ENCODE data around the gene CMA1. TPM values are rescaled to one million over a fixed set of nuclear protein-coding genes. Genes with fewer than 3 reads are reported as not detected.
A peak's percentile ranks its signal among the peaks of the same experiment; 100 is the strongest.
"Not testable (repeated sequence)": the region's sequence is repeated elsewhere in the genome, so short reads cannot be mapped to it uniquely, and the experiment has no call there.

CMA1 gene
- total and polyA plus RNA-seq, 4 donors, result 0.34 TPM; not detected in 3

DNA sequence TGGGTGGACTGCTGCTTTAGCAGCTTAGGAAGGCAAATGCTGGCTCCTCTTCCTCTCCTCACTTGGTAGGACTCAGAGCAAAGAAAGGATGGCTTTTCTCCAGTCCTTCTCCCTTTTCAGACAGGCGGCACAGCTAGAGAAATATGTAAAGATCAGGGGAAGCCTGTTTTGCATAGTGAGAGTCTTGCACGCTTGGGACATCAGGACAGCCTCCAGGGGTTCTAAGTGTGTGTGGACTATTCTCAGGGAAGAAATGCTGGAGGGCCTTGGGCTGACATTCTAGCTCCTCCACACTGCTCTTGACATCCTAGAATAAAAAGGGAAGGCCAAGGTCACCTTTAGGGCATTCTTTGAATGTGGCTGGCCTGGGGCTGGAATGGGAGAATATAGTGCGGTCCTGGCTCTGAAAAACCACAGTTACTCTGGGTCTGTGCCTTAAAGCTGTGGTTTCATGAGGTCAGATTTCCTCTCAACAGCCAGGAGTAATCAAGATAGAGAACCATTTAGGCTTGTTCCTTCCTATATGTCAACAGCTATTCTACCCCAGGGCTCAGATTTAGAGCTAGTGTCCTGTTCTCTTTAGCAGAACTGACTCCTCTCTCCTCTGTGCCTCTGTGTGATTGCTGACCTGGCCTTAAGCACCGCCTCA is 24.3 kb downstream of the CMA1 start:
- Histone ChIP-seq H3K9me3 (ENCODE audit: control insufficient read depth in 4 of 4, insufficient read depth in 3 of 4, low read length in 3 of 4) (peaks cover 0 to 2% (median 0%) of the 10 kb centered on the region in 4 donors), H3K36me3 (ENCODE audit: control insufficient read depth in 4 of 4, insufficient read depth in 4 of 4, low read length in 4 of 4) (no peaks in the 10 kb centered on the region), H3K4me1 (ENCODE audit: control insufficient read depth in 5 of 5, insufficient read depth in 5 of 5, low read length in 5 of 5) (no peaks in the 10 kb centered on the region), H3K9ac (ENCODE audit: insufficient read depth in 1 of 2, low read length in 2 of 2) (no peak overlapping the region), H3K27me3 (ENCODE audit: control insufficient read depth in 3 of 3, insufficient read depth in 3 of 3, low read length in 2 of 3) (no peaks in the 10 kb centered on the region), H3K27ac (ENCODE audit: low read depth in 1 of 2, low read length in 1 of 2) (no peak overlapping the region), H3K4me3 (no peak overlapping the region)
- TF ChIP-seq, protein P1, sequence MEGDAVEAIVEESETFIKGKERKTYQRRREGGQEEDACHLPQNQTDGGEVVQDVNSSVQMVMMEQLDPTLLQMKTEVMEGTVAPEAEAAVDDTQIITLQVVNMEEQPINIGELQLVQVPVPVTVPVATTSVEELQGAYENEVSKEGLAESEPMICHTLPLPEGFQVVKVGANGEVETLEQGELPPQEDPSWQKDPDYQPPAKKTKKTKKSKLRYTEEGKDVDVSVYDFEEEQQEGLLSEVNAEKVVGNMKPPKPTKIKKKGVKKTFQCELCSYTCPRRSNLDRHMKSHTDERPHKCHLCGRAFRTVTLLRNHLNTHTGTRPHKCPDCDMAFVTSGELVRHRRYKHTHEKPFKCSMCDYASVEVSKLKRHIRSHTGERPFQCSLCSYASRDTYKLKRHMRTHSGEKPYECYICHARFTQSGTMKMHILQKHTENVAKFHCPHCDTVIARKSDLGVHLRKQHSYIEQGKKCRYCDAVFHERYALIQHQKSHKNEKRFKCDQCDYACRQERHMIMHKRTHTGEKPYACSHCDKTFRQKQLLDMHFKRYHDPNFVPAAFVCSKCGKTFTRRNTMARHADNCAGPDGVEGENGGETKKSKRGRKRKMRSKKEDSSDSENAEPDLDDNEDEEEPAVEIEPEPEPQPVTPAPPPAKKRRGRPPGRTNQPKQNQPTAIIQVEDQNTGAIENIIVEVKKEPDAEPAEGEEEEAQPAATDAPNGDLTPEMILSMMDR (IDR thresholded peaks at IDR 0.05; ENCODE audit: control extremely low read depth, extremely low read depth), result no peak
- 26 to 56% methylated on average over 4 of the region's 4 CpGs for WGBS, 2 donors
- ATAC-seq (ENCODE audit: insufficient read depth, low FRiP score) (no peak), DNase-seq (peak in 1 of 3 donors; percentile 7)

- not testable (repeated sequence) for H3K36me3 ChIP-seq (ENCODE audit: control insufficient read depth in 4 of 4, insufficient read depth in 4 of 4, low read length in 4 of 4); H3K4me3 ChIP-seq; H3K27me3 ChIP-seq (ENCODE audit: control insufficient read depth in 3 of 3, insufficient read depth in 3 of 3, low read length in 2 of 3); H3K9ac ChIP-seq (ENCODE audit: insufficient read depth in 1 of 2, low read length in 2 of 2); H3K27ac ChIP-seq (ENCODE audit: low read depth in 1 of 2, low read length in 1 of 2); H3K9me3 ChIP-seq (ENCODE audit: control insufficient read depth in 4 of 4, insufficient read depth in 3 of 4, low read length in 3 of 4); H3K4me1 ChIP-seq (ENCODE audit: control insufficient read depth in 5 of 5, insufficient read depth in 5 of 5, low read length in 5 of 5); DNase-seq
- 35 to 36% methylated on average over 2 of the region's 2 CpGs for WGBS, 2 donors
- ATAC-seq (ENCODE audit: insufficient read depth, low FRiP score), result peak; percentile 81
These were observed 25.3 kb downstream of the CMA1 start for GRCh38 chr14:24482699-24483303.

GRCh38 chr14:24481622-24482324 is 26.3 kb downstream of the CMA1 start:
- peaks cover 0 to 2% (median 0%) of the 10 kb centered on the region in 4 donors for H3K9me3 ChIP-seq (ENCODE audit: control insufficient read depth in 4 of 4, insufficient read depth in 3 of 4, low read length in 3 of 4)
- WGBS, 2 donors, result 42 to 62% methylated on average over 23 of the region's 23 CpGs
- no peak overlapping the region for H3K4me3 ChIP-seq
- ATAC-seq (ENCODE audit: insufficient read depth, low FRiP score), result no peak
- H3K4me1 ChIP-seq (ENCODE audit: control insufficient read depth in 5 of 5, insufficient read depth in 5 of 5, low read length in 5 of 5), result no peaks in the 10 kb centered on the region
- no peaks in the 10 kb centered on the region for H3K36me3 ChIP-seq (ENCODE audit: control insufficient read depth in 4 of 4, insufficient read depth in 4 of 4, low read length in 4 of 4)
- peak; percentile 13 to 30 (median 18) for DNase-seq
- H3K27ac ChIP-seq (ENCODE audit: low read depth in 1 of 2, low read length in 1 of 2), result no peak overlapping the region
- H3K27me3 ChIP-seq (ENCODE audit: control insufficient read depth in 3 of 3, insufficient read depth in 3 of 3, low read length in 2 of 3), result no peaks in the 10 kb centered on the region
- H3K9ac ChIP-seq (ENCODE audit: insufficient read depth in 1 of 2, low read length in 2 of 2), result no peak overlapping the region
- TF ChIP-seq, protein P1 (IDR thresholded peaks at IDR 0.05; ENCODE audit: control extremely low read depth, extremely low read depth), result peak; percentile 25

GRCh38 chr14:24479999-24480398 is 28.1 kb downstream of the CMA1 start:
- not testable (repeated sequence) for ATAC-seq (ENCODE audit: insufficient read depth, low FRiP score); H3K4me1 ChIP-seq (ENCODE audit: control insufficient read depth in 5 of 5, insufficient read depth in 5 of 5, low read length in 5 of 5); DNase-seq

More at GRCh38 chr14:24479999-24480398, 28.1 kb downstream of the CMA1 start:
- not testable (repeated sequence) for H3K27me3 ChIP-seq (ENCODE audit: control insufficient read depth in 3 of 3, insufficient read depth in 3 of 3, low read length in 2 of 3); H3K9ac ChIP-seq (ENCODE audit: insufficient read depth in 1 of 2, low read length in 2 of 2); H3K9me3 ChIP-seq (ENCODE audit: control insufficient read depth in 4 of 4, insufficient read depth in 3 of 4, low read length in 3 of 4); H3K36me3 ChIP-seq (ENCODE audit: control insufficient read depth in 4 of 4, insufficient read depth in 4 of 4, low read length in 4 of 4); H3K4me3 ChIP-seq; H3K27ac ChIP-seq (ENCODE audit: low read depth in 1 of 2, low read length in 1 of 2)
- 0 to 91% methylated on average over 1 of the region's 1 CpG for WGBS, 2 donors

Measured in lung (tissue), 12 donors.